MM.1S (cell line): Measurements from ENCODE around the gene DAZAP1.

Source experiments
- DNase-seq: peaks from one replicate; pipeline ENCODE4 v3.0.0-alpha.2; 2015
- H2AFZ ChIP-seq: fragments of 300-600 bp; sonication (generic); 2 replicates; pipeline ENCODE4 v1.6.0; 2016; ENCODE audit warnings: antibody characterized with exemption, low read length
- H3F3A ChIP-seq: fragments of 300-600 bp; sonication (generic); 2 replicates; pipeline ENCODE4 v1.6.1; 2016; ENCODE audit warnings: mild to moderate bottlenecking, antibody characterized with exemption, low read length, moderate library complexity, mixed read lengths; ENCODE audit not compliant: insufficient read depth
- H3K27ac ChIP-seq: fragments of 300-600 bp; sonication (generic); 2 replicates; pipeline ENCODE4 v1.5.1; 2016; ENCODE audit warnings: mild to moderate bottlenecking, low read length
- H3K27me3 ChIP-seq: fragments of 300-600 bp; sonication (generic); replicated peaks from 2 replicates; pipeline ENCODE4 v1.6.0; 2016; ENCODE audit warnings: low read length; ENCODE audit not compliant: insufficient read depth
- H3K36me3 ChIP-seq: fragments of 300-600 bp; sonication (generic); replicated peaks from 2 replicates; pipeline ENCODE4 v1.6.1; 2016; ENCODE audit warnings: mild to moderate bottlenecking, low read length, mixed read lengths; ENCODE audit not compliant: insufficient read depth
- H3K4me1 ChIP-seq: fragments of 300-600 bp; sonication (generic); 2 replicates; pipeline ENCODE4 v1.6.1; 2016; ENCODE audit warnings: low read length, mixed read lengths
- H3K4me2 ChIP-seq: fragments of 300-600 bp; sonication (generic); 2 replicates; pipeline ENCODE4 v1.6.0; 2016; ENCODE audit warnings: low read depth, low read length
- H3K4me3 ChIP-seq: fragments of 300-600 bp; sonication (generic); 2 replicates; pipeline ENCODE4 v1.5.1; 2016; ENCODE audit warnings: low read length, mixed read lengths
- H3K79me2 ChIP-seq: fragments of 300-600 bp; sonication (generic); 2 replicates; pipeline ENCODE4 v1.6.1; 2016; ENCODE audit warnings: mixed run types, low read length, mixed read lengths
- H3K9ac ChIP-seq: fragments of 300-600 bp; sonication (generic); 2 replicates; pipeline ENCODE4 v1.6.1; 2016; ENCODE audit warnings: low read length, mixed read lengths
- H3K9me2 ChIP-seq: fragments of 300-600 bp; sonication (generic); replicated peaks from 2 replicates; pipeline ENCODE4 v1.6.1; 2016; ENCODE audit warnings: mild to moderate bottlenecking, low read length, mixed read lengths; ENCODE audit not compliant: insufficient read depth
- H3K9me3 ChIP-seq: fragments of 300-600 bp; sonication (generic); replicated peaks from 2 replicates; pipeline ENCODE4 v1.6.1; 2016; ENCODE audit warnings: mild to moderate bottlenecking, low read length, mixed read lengths; ENCODE audit not compliant: insufficient read depth
- H4K20me1 ChIP-seq: fragments of 300-600 bp; sonication (generic); 2 replicates; pipeline ENCODE4 v1.6.1; 2016; ENCODE audit warnings: mild to moderate bottlenecking, low read length, moderate library complexity, mixed read lengths; ENCODE audit not compliant: insufficient read depth
- CTCF ChIP-seq: fragments of 300-600 bp; sonication (generic); IDR thresholded peaks from 2 replicates; pipeline ENCODE4 v1.5.1; 2016; ENCODE audit warnings: antibody characterized with exemption, low read length, mixed read lengths
- EZH2 ChIP-seq: fragments of 300-600 bp; sonication (generic); optimal IDR thresholded peaks from 2 replicates; pipeline ENCODE3; 2017; ENCODE audit warnings: low read depth, mild to moderate bottlenecking, antibody characterized with exemption, low read length, mixed read lengths
- EZH2phosphoT487 ChIP-seq: fragments of 300-600 bp; sonication (generic); IDR thresholded peaks from 2 replicates; pipeline ENCODE4 v1.6.1; 2018; ENCODE audit warnings: antibody characterized with exemption, low read length

Gene DAZAP1

GRCh38 chr19:1379126-1379905, 28.1 kb upstream of the DAZAP1 start:
- H3F3A ChIP-seq: peaks cover 17% of the 10 kb centered on the region
- no peaks in the 10 kb centered on the region for H3K9me3 ChIP-seq
- no peak overlapping the region for H2AFZ ChIP-seq
- H3K9me2 ChIP-seq: no peaks in the 10 kb centered on the region
- H3K36me3 ChIP-seq: no peaks in the 10 kb centered on the region
- no peak overlapping the region for H3K27ac ChIP-seq
- H4K20me1 ChIP-seq: no peaks in the 10 kb centered on the region
- no peak overlapping the region for H3K4me2 ChIP-seq
- H3K27me3 ChIP-seq: no peaks in the 10 kb centered on the region
- H3K9ac ChIP-seq: no peak overlapping the region
- TF ChIP-seq CTCF (no peak), EZH2phosphoT487 (no peak), EZH2 (no peak)
- H3K79me2 ChIP-seq: peaks cover 6% of the 10 kb centered on the region
- no peak for DNase-seq
- 0 out of 2 replicates have a peak, but pooled peaks cover 3% of the 10 kb centered on the region for H3K4me1 ChIP-seq
- H3K4me3 ChIP-seq: no peak overlapping the region

GRCh38 chr19:1379961-1380489, 27.4 kb upstream of the DAZAP1 start:
- no peak overlapping the region for H3K4me3 ChIP-seq
- no peak for DNase-seq
- H3K36me3 ChIP-seq: no peaks in the 10 kb centered on the region
- no peaks in the 10 kb centered on the region for H4K20me1 ChIP-seq
- no peak for TF ChIP-seq EZH2
- TF ChIP-seq EZH2phosphoT487: no peak
- H3K79me2 ChIP-seq: peaks cover 13% of the 10 kb centered on the region
- no peaks in the 10 kb centered on the region for H3K9me3 ChIP-seq
- no peak overlapping the region for H3K4me2 ChIP-seq
- H3K4me1 ChIP-seq: 0 out of 2 replicates have a peak, but pooled peaks cover 3% of the 10 kb centered on the region
- peaks cover 20% of the 10 kb centered on the region for H3F3A ChIP-seq
- no peak overlapping the region for H2AFZ ChIP-seq
- H3K27ac ChIP-seq: no peak overlapping the region
- no peaks in the 10 kb centered on the region for H3K9me2 ChIP-seq
- H3K9ac ChIP-seq: no peak overlapping the region
- H3K27me3 ChIP-seq: no peaks in the 10 kb centered on the region

GRCh38 chr19:1382250-1382649, 25.1 kb upstream of the DAZAP1 start:
- no peak overlapping the region for H3K4me3 ChIP-seq
- no peak overlapping the region for H3K9ac ChIP-seq
- H2AFZ ChIP-seq: no peak overlapping the region
- no peak for DNase-seq
- peaks cover 35% of the 10 kb centered on the region for H3K79me2 ChIP-seq
- no peak overlapping the region for H3K27ac ChIP-seq
- no peaks in the 10 kb centered on the region for H3K36me3 ChIP-seq
- 0 out of 2 replicates have a peak, but pooled peaks cover 3% of the 10 kb centered on the region for H3K4me1 ChIP-seq
- no peaks in the 10 kb centered on the region for H3K9me2 ChIP-seq
- no peaks in the 10 kb centered on the region for H4K20me1 ChIP-seq
- H3F3A ChIP-seq: peaks cover 20% of the 10 kb centered on the region
- H3K4me2 ChIP-seq: no peak overlapping the region
- H3K27me3 ChIP-seq: no peaks in the 10 kb centered on the region
- TF ChIP-seq CTCF (no peak), EZH2phosphoT487 (no peak), EZH2 (no peak)
- no peaks in the 10 kb centered on the region for H3K9me3 ChIP-seq

- no peak overlapping the region for H3K4me3 ChIP-seq
These were observed 24.4 kb upstream of the DAZAP1 start for GRCh38 chr19:1383017-1383311.

More at GRCh38 chr19:1383017-1383311, 24.4 kb upstream of the DAZAP1 start:
- no peaks in the 10 kb centered on the region for H3K9me2 ChIP-seq
- no peaks in the 10 kb centered on the region for H3K36me3 ChIP-seq
- H4K20me1 ChIP-seq: no peaks in the 10 kb centered on the region
- DNase-seq: no peak
- H3K27ac ChIP-seq: no peak overlapping the region
- H3K27me3 ChIP-seq: no peaks in the 10 kb centered on the region
- TF ChIP-seq EZH2phosphoT487 (no peak), EZH2 (no peak), CTCF (no peak)
- peaks cover 40% of the 10 kb centered on the region for H3K79me2 ChIP-seq
- no peak overlapping the region for H2AFZ ChIP-seq
- H3F3A ChIP-seq: peaks cover 20% of the 10 kb centered on the region
- no peak overlapping the region for H3K9ac ChIP-seq
- H3K4me1 ChIP-seq: 0 out of 2 replicates have a peak, but pooled peaks cover 3% of the 10 kb centered on the region
- H3K4me2 ChIP-seq: peak overlapping the region; percentile 28; the same call in 1 of the 2 replicates
- no peaks in the 10 kb centered on the region for H3K9me3 ChIP-seq
